Measurements from ENCODE around the gene PBX3.

DNA sequence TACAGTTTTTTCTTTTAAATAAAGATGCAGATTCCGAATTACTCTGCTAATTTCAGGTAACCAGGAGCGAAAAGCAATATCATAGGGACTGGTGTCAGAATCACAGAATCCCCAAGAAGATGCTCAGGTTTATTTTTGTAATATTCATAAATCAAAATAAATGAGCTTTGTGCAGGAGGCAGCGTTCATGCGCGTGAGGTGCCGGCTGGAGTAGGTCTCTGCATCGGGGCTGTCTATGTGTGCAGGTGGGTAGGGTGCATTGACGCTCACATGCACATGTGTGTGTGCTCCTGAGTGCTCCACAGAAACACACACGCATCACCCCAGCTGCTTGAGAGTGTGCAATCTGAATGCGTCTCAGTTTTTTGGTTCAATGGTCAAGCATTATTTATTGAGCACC, 226.4 kb downstream of the PBX3 start:
- TF ChIP-seq, protein P1, sequence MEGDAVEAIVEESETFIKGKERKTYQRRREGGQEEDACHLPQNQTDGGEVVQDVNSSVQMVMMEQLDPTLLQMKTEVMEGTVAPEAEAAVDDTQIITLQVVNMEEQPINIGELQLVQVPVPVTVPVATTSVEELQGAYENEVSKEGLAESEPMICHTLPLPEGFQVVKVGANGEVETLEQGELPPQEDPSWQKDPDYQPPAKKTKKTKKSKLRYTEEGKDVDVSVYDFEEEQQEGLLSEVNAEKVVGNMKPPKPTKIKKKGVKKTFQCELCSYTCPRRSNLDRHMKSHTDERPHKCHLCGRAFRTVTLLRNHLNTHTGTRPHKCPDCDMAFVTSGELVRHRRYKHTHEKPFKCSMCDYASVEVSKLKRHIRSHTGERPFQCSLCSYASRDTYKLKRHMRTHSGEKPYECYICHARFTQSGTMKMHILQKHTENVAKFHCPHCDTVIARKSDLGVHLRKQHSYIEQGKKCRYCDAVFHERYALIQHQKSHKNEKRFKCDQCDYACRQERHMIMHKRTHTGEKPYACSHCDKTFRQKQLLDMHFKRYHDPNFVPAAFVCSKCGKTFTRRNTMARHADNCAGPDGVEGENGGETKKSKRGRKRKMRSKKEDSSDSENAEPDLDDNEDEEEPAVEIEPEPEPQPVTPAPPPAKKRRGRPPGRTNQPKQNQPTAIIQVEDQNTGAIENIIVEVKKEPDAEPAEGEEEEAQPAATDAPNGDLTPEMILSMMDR (IDR thresholded peaks at IDR 0.05), result no peak
- TF ChIP-seq EZH2 (IDR thresholded peaks at IDR 0.05; ENCODE audit: borderline replicate concordance, insufficient read depth, low read depth, low read length, poor library complexity, severe bottlenecking), result no peak

Data from B cell (primary cell).